Loucy (cell line): Measurements from ENCODE around the gene IFNK.

Experiments used
- CTCF ChIP-seq: fragments of 200-600 bp; sonication (generic); conservative IDR thresholded peaks from 2 replicates; pipeline ENCODE4 v1.5.1; 2014; ENCODE audit warnings: mild to moderate bottlenecking, antibody characterized with exemption, low read length
- EZH2phosphoT487 ChIP-seq: fragments of 200-600 bp; IDR thresholded peaks from 2 replicates; pipeline ENCODE4 v1.6.1; 2018; ENCODE audit warnings: antibody characterized with exemption, mild to moderate bottlenecking, moderate library complexity, borderline replicate concordance

DNA sequence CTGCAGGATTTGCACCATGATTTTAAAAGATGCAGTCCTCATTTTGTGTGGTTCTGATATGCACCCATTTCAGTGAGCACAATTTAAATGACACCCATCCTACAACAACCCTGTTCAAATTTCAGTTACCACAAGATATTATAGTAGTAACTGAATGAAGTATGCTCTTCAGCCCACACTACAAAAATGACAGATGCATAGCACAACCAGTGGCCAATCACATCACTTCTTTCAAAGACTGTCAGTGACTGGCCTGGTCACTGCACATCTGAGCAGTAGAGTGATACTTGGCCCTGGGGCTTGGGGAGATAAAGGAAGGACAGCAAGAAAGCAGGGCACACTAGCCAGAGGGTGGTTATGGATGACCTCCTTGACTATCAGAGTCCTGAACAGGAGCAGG is 19.8 kb upstream of the IFNK start:
- TF ChIP-seq CTCF (no peak), EZH2phosphoT487 (no peak)
